Astrocyte of the cerebellum (primary cell): ENCODE measurements around the gene OR10V1.
A peak's percentile ranks its signal among the peaks of the same experiment; 100 is the strongest.

Experiments
- DNase-seq: peaks from one replicate; pipeline ENCODE4 v3.0.0-alpha.2; 2011; ENCODE audit warnings: low read depth
- H3K4me3 ChIP-seq: 2 replicates; pipeline ENCODE4 v1.5.1; 2011; ENCODE audit warnings: mild to moderate bottlenecking, low read depth, low read length, moderate library complexity
- CTCF ChIP-seq: IDR thresholded peaks from 2 replicates; pipeline ENCODE4 v1.5.1; 2012; ENCODE audit warnings: low read length, low read depth, moderate library complexity, mild to moderate bottlenecking; ENCODE audit errors: missing control alignments
- in situ Hi-C: cut with HindIII; loops from 2 replicates; pipeline ENCODE4 v1.10.0; 2017; ENCODE audit warnings: low sequenced_read_pairs

The OR10V1 gene

GRCh38 chr11:59680287-59681154 lies 33.1 kb downstream of the OR10V1 start:
- in situ Hi-C loops, result no loop called here
- peak; percentile 67 for DNase-seq
- no peak overlapping the region for H3K4me3 ChIP-seq
- TF ChIP-seq CTCF, result peak; percentile 93

DNA sequence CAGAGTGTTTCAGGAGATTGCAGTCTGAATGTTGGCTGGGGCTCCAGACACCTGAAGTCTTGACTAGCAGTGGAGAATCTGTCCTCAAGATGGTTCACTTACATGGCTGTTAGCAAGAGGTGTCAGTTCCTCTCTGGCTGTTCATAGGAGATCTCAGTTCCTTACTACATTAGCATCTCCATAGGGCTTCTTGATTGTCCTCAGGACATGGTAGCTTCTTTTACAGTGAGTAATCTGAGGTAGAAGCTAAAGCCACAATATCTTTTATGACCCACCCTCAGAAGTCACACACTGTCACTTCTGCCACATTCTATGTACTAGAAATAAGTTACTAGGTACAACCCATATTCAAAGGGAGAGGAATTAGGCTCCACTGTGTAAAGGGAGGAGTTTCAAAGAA lies 34.3 kb downstream of the OR10V1 start:
- DNase-seq, result no peak
- in situ Hi-C loops, result no loop called here
- TF ChIP-seq CTCF, result no peak
- H3K4me3 ChIP-seq, result no peak overlapping the region

DNA sequence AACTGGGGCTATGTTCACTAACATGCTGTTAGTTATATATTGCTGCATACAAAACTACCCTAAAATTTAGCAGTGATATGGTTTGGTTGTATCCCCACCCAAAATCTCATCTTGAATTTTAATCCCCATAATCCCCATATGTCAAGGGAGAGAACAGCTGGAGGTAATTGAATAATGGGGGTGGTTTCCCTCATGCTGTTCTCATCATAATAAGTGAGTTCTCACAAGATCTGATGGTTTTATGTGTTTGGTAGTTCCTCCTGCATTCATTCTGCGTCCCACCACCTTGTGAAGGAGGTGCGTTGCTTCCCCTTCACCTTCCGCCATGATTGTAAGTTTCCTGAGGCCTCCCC lies 34.9 kb downstream of the OR10V1 start:
- in situ Hi-C loops, result no loop called here
- DNase-seq, result no peak
- H3K4me3 ChIP-seq, result no peak overlapping the region
- no peak for TF ChIP-seq CTCF

DNA sequence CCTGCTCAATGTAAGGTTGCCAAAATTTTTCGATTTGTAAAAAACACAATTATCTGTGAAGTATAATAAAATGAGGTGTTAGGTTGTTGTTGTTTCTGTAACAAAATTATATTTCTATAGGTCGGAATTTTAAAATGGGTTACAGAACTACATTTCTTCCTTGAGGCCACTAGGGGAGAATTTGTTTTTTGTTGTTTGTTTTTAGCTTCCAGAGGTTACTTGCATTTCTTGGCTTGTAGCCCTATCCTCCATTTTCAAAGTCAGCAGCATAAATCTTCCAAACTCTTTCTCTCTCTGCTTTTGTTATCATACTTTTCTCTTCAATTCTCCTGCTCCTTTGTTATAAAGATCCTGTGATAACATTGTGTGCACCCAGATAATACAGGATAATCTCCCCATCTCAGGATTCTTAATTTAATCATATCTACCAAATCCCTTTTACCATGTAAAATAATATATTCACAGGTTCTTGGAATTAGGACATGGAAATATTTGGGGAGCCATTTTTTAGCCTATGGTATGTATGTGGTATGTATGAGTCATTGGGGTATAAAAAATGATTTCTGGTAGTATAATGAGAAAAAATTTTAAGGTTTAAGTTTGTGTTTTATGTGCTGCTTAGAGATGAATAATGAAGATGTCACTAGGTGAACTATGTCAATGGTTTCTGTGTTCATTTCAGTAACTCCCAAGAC lies 35.4 kb downstream of the OR10V1 start:
- no peak for DNase-seq
- no peak overlapping the region for H3K4me3 ChIP-seq
- TF ChIP-seq CTCF, result no peak
- in situ Hi-C loops, result no loop called here

DNA sequence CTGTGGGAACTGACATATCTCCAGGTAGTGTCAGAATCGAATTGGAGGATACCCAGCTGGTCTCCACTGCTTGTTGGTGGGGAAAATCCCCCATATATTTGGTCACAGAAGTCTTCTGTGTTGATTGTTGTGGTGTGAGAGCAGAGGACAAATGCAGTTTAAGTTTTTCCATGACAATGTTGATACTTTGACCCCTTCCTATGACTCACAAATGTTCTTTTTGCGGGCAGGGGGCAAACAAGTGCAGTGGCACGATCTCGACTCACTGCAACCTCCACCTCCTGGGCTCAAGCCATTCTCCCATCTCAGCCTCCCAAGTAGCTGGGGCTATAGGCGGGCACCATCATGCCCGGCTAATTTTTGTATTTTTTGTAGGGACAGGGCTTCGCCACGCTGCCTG lies 37.4 kb downstream of the OR10V1 start:
- no peak overlapping the region for H3K4me3 ChIP-seq
- in situ Hi-C loops, result no loop called here
- DNase-seq, result no peak
- no peak for TF ChIP-seq CTCF

GRCh38 chr11:59674291-59674690 lies 39.4 kb downstream of the OR10V1 start:
- in situ Hi-C loops, result no loop called here
- DNase-seq, result no peak
- no peak for TF ChIP-seq CTCF

More at GRCh38 chr11:59674291-59674690, 39.4 kb downstream of the OR10V1 start:
- no peak overlapping the region for H3K4me3 ChIP-seq
